Activated B cell treated with CpG ODN at 0.5 μM for 24 hours (primary cell): ENCODE results near the gene ATP11A. TPM values are rescaled to one million over a fixed set of nuclear protein-coding genes. Genes with fewer than 3 reads are reported as not detected.

ENCODE experiments used
- ATAC-seq: fragments of 200-7000 bp; cut with Tn5 transposase; one replicate; pipeline ENCODE4 v1.10.0; 2021; ENCODE audit warnings: low read depth, mild to moderate bottlenecking, moderate library complexity
- CTCF ChIA-PET: fragments of 350-600 bp; sonication (Branson Sonifier 250); formaldehyde crosslinking; loops from one replicate; lab custom pipeline; 2021; ENCODE audit warnings: antibody characterized with exemption; lab: Charles Lee
- POLR2A ChIA-PET: fragments of 350-600 bp; sonication (Branson Sonifier 250); formaldehyde crosslinking; loops from one replicate; lab custom pipeline; 2021; ENCODE audit warnings: antibody characterized with exemption; lab: Charles Lee
- DNase-seq: peaks from one replicate; pipeline ENCODE4 v3.0.0; 2022
- H3K27ac Mint-ChIP-seq: one replicate; pipeline ENCODE4 v1.8.0; 2020; ENCODE audit warnings: mixed read lengths
- H3K27me3 Mint-ChIP-seq: one replicate; pipeline ENCODE4 v1.8.0; 2021; ENCODE audit warnings: mixed read lengths
- H3K36me3 Mint-ChIP-seq: one replicate; pipeline ENCODE4 v1.8.0; 2021; ENCODE audit warnings: low read depth, mixed read lengths
- H3K4me1 Mint-ChIP-seq: one replicate; pipeline ENCODE4 v1.8.0; 2021; ENCODE audit warnings: mixed read lengths
- H3K4me3 Mint-ChIP-seq: one replicate; pipeline ENCODE4 v1.8.0; 2020; ENCODE audit warnings: mild to moderate bottlenecking, mixed read lengths
- H3K9me3 Mint-ChIP-seq: one replicate; pipeline ENCODE4 v1.8.0; 2020; ENCODE audit warnings: mixed read lengths
- intact Hi-C: fragments of 100-400 bp; cut with micrococcal nuclease; formaldehyde crosslinking; loops from one replicate; pipeline ENCODE4 v1.15.1; 2024
- total RNA-seq: library from RNA; stranded (reverse); gene quantifications from 2 replicates; pipeline ENCODE4 v1.2.3, GENCODE V29; 2022
- TF ChIP-seq, protein P1 (sequence below): fragments of 200-600 bp; IDR thresholded peaks from one replicate; pipeline ENCODE4 v1.8.0; 2022; ENCODE audit warnings: antibody characterized with exemption, mild to moderate bottlenecking

Gene ATP11A
- total RNA-seq, 1 donor from 2014 or later, result 49.6 TPM

DNA sequence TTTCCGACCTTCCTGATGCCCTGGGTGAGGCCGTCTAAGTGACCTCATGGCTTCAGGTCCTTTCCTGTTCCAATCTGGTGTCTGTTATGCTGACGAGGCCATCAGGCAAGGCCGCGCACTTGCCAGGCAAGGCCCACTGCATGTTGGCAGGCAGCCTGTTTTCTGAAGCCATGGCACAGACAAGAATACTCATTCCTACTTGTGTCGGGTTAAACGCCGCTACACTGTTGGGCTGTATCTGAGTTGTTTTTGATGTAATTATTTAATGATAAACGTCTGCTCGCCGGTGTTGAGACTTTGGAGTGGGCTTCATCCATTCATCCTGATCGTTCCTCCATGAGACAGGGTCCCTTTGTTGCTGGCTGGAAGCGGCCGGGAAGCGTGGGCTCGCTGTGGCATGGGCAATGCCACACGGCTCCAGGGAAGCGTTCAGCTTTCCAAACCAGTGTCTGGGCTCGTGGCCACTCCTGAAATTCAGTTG, 92.1 kb downstream of the ATP11A start:
- Mint-ChIP-seq H3K27me3 (no peaks in the 10 kb centered on the region), H3K9me3 (peaks cover 2% of the 10 kb centered on the region), H3K27ac (no peak overlapping the region), H3K36me3 (peaks cover 16% of the 10 kb centered on the region), H3K4me3 (no peak overlapping the region), H3K4me1 (no peaks in the 10 kb centered on the region)
- no peak for DNase-seq
- TF ChIP-seq, protein P1, sequence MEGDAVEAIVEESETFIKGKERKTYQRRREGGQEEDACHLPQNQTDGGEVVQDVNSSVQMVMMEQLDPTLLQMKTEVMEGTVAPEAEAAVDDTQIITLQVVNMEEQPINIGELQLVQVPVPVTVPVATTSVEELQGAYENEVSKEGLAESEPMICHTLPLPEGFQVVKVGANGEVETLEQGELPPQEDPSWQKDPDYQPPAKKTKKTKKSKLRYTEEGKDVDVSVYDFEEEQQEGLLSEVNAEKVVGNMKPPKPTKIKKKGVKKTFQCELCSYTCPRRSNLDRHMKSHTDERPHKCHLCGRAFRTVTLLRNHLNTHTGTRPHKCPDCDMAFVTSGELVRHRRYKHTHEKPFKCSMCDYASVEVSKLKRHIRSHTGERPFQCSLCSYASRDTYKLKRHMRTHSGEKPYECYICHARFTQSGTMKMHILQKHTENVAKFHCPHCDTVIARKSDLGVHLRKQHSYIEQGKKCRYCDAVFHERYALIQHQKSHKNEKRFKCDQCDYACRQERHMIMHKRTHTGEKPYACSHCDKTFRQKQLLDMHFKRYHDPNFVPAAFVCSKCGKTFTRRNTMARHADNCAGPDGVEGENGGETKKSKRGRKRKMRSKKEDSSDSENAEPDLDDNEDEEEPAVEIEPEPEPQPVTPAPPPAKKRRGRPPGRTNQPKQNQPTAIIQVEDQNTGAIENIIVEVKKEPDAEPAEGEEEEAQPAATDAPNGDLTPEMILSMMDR, result no peak
- intact Hi-C loops, result no loop called here
- no peak for ATAC-seq
- ChIA-PET CTCF (no interaction called here), POLR2A (no interaction called here)

DNA sequence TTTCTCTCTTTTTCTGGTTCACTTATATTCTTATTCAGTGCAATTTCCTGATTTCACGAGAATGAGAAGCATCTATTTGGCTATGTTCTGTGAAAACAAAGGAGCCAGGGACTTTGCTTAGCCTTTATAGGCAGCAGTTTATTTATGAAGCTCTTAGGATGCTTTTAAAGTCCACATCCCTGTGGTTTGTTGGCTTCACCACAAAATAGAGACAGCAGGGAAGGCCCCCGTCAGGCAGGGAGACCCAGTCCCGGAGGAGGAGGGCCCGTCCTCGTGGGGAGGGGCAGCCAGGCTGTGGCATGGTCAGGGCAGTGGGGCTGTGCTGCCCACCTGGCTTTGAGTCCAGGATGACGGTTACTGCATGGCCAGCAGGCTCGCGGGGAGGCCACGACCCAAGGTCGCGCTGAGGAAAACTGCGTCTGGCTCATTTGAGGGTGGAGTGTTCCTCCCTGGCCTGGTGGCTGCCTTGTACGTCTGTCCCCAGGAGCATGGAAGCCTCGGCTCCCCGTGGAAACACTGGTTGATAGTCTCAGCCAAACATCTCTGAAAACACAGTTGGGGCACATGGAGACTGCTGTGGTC, 92.7 kb downstream of the ATP11A start:
- Mint-ChIP-seq H3K9me3 (peaks cover 2% of the 10 kb centered on the region), H3K36me3 (peaks cover 17% of the 10 kb centered on the region), H3K4me3 (no peak overlapping the region), H3K27ac (no peak overlapping the region), H3K4me1 (no peaks in the 10 kb centered on the region), H3K27me3 (no peaks in the 10 kb centered on the region)
- ChIA-PET CTCF (no interaction called here), POLR2A (no interaction called here)
- DNase-seq, result no peak
- intact Hi-C loops, result no loop called here
- TF ChIP-seq, protein P1, result no peak
- no peak for ATAC-seq

DNA sequence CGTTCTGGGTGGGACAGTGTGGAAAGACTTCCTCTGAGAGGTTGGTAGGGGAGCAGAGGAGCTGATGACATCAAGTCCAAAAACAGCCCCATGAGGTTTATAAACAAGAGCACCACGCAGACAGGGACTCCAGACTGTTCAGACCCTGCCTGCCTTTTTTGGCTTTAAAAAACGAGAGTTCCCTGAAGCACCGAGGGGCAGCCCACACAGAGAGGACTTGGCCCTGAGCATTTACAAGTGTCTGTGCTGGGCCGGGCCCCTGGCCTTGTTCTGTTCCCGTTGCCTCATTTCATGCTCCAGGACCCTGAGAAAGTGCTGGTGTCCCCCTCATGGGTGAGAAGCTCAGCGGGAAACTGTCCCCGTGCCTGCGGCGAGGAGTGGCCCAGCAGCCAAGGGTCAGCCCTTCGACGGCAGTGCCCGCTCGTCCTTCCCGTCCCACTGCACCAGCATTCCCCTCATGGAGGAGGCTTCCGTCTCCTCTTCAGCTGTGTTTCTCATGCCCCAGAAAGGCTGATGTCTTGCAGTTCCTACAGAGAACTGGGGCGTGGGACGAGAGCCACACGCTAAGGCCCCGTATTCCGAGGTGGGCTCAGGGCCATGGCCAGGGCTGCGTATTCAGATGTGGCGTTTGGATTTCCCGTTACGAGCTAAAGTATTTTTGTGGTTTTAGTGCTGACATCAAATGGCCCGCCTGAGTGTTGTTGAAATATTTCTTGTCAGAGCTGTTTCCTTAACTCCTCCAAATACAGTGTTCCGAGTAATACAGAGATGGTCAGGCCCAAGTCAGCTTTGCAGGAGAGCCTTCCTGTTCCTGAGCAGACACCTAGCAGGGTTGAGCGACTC, 93.5 kb downstream of the ATP11A start:
- intact Hi-C loops, result no loop called here
- no peak overlapping the region for H3K27ac Mint-ChIP-seq
- no peaks in the 10 kb centered on the region for H3K27me3 Mint-ChIP-seq
- peaks cover 2% of the 10 kb centered on the region for H3K9me3 Mint-ChIP-seq
- DNase-seq, result no peak
- CTCF ChIA-PET, result no interaction called here
- POLR2A ChIA-PET, result no interaction called here
- no peaks in the 10 kb centered on the region for H3K4me1 Mint-ChIP-seq
- TF ChIP-seq, protein P1, result no peak
- no peak overlapping the region for H3K4me3 Mint-ChIP-seq
- H3K36me3 Mint-ChIP-seq, result peaks cover 20% of the 10 kb centered on the region
- no peak for ATAC-seq

DNA sequence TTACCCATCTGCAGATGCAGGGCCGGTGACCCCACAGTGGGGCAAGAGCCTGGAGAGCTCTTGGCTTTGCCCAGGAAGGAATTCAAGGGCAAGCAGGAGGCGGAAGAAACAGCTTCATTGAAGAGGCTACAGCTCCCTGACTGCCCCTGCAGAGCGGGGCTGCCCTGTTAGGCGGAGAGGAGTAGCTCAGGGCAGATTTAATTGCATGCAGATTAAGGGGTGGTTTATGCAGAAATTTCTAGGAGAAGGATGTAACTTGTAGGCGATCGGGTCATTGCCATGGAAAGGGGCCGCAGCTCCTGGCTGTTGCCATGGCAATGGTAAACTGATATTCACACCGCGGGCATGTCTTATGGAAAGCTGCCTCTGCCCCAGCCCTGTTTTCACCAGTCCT, 94.1 kb downstream of the ATP11A start:
- peaks cover 24% of the 10 kb centered on the region for H3K36me3 Mint-ChIP-seq
- ATAC-seq (no peak), DNase-seq (no peak)
- H3K9me3 Mint-ChIP-seq, result peaks cover 2% of the 10 kb centered on the region
- CTCF ChIA-PET, result no interaction called here
- POLR2A ChIA-PET, result no interaction called here
- TF ChIP-seq, protein P1, result no peak
- intact Hi-C loops, result no loop called here
- no peak overlapping the region for H3K27ac Mint-ChIP-seq
- no peaks in the 10 kb centered on the region for H3K4me1 Mint-ChIP-seq
- H3K27me3 Mint-ChIP-seq, result no peaks in the 10 kb centered on the region
- H3K4me3 Mint-ChIP-seq, result no peak overlapping the region

DNA sequence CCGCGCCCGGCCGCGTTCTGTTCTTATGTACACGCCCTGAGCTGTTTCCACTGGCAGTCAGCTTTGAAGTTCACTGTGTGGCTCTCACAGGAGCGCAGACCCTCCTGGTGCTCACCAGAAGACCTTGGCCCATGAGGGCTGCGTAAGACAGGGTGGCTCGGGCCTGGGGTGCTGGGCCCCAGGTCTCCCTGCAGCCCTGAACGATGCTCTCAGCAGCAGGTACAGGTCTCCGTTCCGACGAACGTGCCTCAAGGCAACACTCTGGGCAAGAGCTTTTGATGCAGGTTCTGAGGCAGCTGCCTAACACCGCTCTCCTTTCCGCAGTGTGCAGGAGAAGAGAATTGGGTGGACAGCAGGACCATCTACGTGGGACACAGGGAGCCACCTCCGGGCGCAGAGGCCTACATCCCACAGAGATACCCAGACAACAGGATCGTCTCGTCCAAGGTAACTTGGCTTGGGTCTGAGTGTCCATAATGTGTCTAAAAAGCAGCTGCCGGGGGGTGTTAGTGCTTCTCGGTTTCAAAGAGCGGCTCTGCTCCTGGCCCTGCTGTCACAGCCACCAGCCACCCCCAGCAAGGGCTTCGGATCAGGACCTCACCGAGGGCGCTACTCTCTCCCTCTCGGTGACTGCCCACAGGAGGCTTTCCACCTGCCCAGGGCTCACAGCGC, 95.1 kb downstream of the ATP11A start:
- H3K9me3 Mint-ChIP-seq, result peaks cover 2% of the 10 kb centered on the region
- intact Hi-C loops, result no loop called here
- TF ChIP-seq, protein P1, result no peak
- CTCF ChIA-PET, result no interaction called here
- no peaks in the 10 kb centered on the region for H3K4me1 Mint-ChIP-seq
- peaks cover 29% of the 10 kb centered on the region for H3K36me3 Mint-ChIP-seq
- no peak overlapping the region for H3K27ac Mint-ChIP-seq
- ATAC-seq (no peak), DNase-seq (no peak)
- H3K4me3 Mint-ChIP-seq, result no peak overlapping the region
- POLR2A ChIA-PET, result no interaction called here
- H3K27me3 Mint-ChIP-seq, result no peaks in the 10 kb centered on the region
